ENCODE data around the gene WWOX. TPM values are rescaled to one million over a fixed set of nuclear protein-coding genes. Genes with fewer than 3 reads are reported as not detected.

Gene WWOX
- total RNA-seq, 1 donor from 2014 or later = 43.2 TPM

- Mint-ChIP-seq H3K4me3 (ENCODE audit: low read depth) (no peak overlapping the region), H3K4me1 (ENCODE audit: low read depth) (no peaks in the 10 kb centered on the region), H3K9me3 (ENCODE audit: low read depth) (no peaks in the 10 kb centered on the region), H3K36me3 (ENCODE audit: insufficient read depth) (no peaks in the 10 kb centered on the region), H3K27me3 (no peaks in the 10 kb centered on the region), H3K27ac (no peak overlapping the region)
- no peak for TF ChIP-seq CTCF (IDR thresholded peaks at IDR 0.05; ENCODE audit: unreplicated experiment)
- no peak for DNase-seq (ENCODE audit: low spot score, unreplicated experiment)
Observed at GRCh38 chr16:78744796-78745107, 645.3 kb downstream of the WWOX start.

GRCh38 chr16:78745108-78746019, 645.9 kb downstream of the WWOX start:
- H3K4me3 Mint-ChIP-seq (ENCODE audit: low read depth) = no peak overlapping the region

GRCh38 chr16:78746718-78747117, 647.3 kb downstream of the WWOX start:
- TF ChIP-seq CTCF (IDR thresholded peaks at IDR 0.05; ENCODE audit: unreplicated experiment) = no peak
- no peak overlapping the region for H3K27ac Mint-ChIP-seq
- H3K4me1 Mint-ChIP-seq (ENCODE audit: low read depth) = no peaks in the 10 kb centered on the region
- no peaks in the 10 kb centered on the region for H3K36me3 Mint-ChIP-seq (ENCODE audit: insufficient read depth)
- no peak overlapping the region for H3K4me3 Mint-ChIP-seq (ENCODE audit: low read depth)
- no peaks in the 10 kb centered on the region for H3K9me3 Mint-ChIP-seq (ENCODE audit: low read depth)
- no peaks in the 10 kb centered on the region for H3K27me3 Mint-ChIP-seq
- DNase-seq (ENCODE audit: low spot score, unreplicated experiment) = no peak

More at GRCh38 chr16:78745108-78746019, 645.9 kb downstream of the WWOX start:
- DNase-seq (ENCODE audit: low spot score, unreplicated experiment) = no peak
- H3K27me3 Mint-ChIP-seq = no peaks in the 10 kb centered on the region
- no peaks in the 10 kb centered on the region for H3K9me3 Mint-ChIP-seq (ENCODE audit: low read depth)
- no peak overlapping the region for H3K27ac Mint-ChIP-seq
- H3K36me3 Mint-ChIP-seq (ENCODE audit: insufficient read depth) = no peaks in the 10 kb centered on the region
- no peaks in the 10 kb centered on the region for H3K4me1 Mint-ChIP-seq (ENCODE audit: low read depth)
- TF ChIP-seq CTCF (IDR thresholded peaks at IDR 0.05; ENCODE audit: unreplicated experiment) = no peak

GRCh38 chr16:78748220-78748929, 648.9 kb downstream of the WWOX start:
- Mint-ChIP-seq H3K4me1 (ENCODE audit: low read depth) (no peaks in the 10 kb centered on the region), H3K36me3 (ENCODE audit: insufficient read depth) (no peaks in the 10 kb centered on the region), H3K27ac (no peak overlapping the region), H3K27me3 (no peaks in the 10 kb centered on the region), H3K9me3 (ENCODE audit: low read depth) (no peaks in the 10 kb centered on the region), H3K4me3 (ENCODE audit: low read depth) (no peak overlapping the region)
- DNase-seq (ENCODE audit: low spot score, unreplicated experiment) = no peak
- TF ChIP-seq CTCF (IDR thresholded peaks at IDR 0.05; ENCODE audit: unreplicated experiment) = no peak

- no peak for DNase-seq (ENCODE audit: low spot score, unreplicated experiment)
- Mint-ChIP-seq H3K36me3 (ENCODE audit: insufficient read depth) (no peaks in the 10 kb centered on the region), H3K4me1 (ENCODE audit: low read depth) (no peaks in the 10 kb centered on the region), H3K4me3 (ENCODE audit: low read depth) (no peak overlapping the region), H3K27me3 (no peaks in the 10 kb centered on the region), H3K9me3 (ENCODE audit: low read depth) (no peaks in the 10 kb centered on the region), H3K27ac (no peak overlapping the region)
- TF ChIP-seq CTCF (IDR thresholded peaks at IDR 0.05; ENCODE audit: unreplicated experiment) = no peak
Observed at GRCh38 chr16:78749745-78750268, 650.4 kb downstream of the WWOX start.
